ENCODE measurements around the gene PHF8.

PHF8 gene

GRCh38 chrX:54063361-54063760 lies 19.1 kb upstream of the PHF8 start:
- Histone ChIP-seq H3K9me3 (ENCODE audit: insufficient read depth, low read depth, low read length) (no peaks in the 10 kb centered on the region), H3K27ac (ENCODE audit: low read length) (no peak overlapping the region), H3K27me3 (ENCODE audit: insufficient read depth, low read length) (no peaks in the 10 kb centered on the region), H3K36me3 (ENCODE audit: insufficient read depth, low read depth, low read length) (no peaks in the 10 kb centered on the region), H3K4me3 (ENCODE audit: low read length) (no peak overlapping the region), H3K4me1 (ENCODE audit: insufficient read depth, low read length) (no peaks in the 10 kb centered on the region), H3K9ac (ENCODE audit: low read depth, low read length) (no peak overlapping the region)

GRCh38 chrX:54049801-54050200 lies 5.5 kb upstream of the PHF8 start:
- H3K9me3 ChIP-seq (ENCODE audit: insufficient read depth, low read depth, low read length), result no peaks in the 10 kb centered on the region
- no peak overlapping the region for H3K4me3 ChIP-seq (ENCODE audit: low read length)
- no peaks in the 10 kb centered on the region for H3K27me3 ChIP-seq (ENCODE audit: insufficient read depth, low read length)
- peaks cover 6% of the 10 kb centered on the region; the same call in 1 of the 2 replicates for H3K4me1 ChIP-seq (ENCODE audit: insufficient read depth, low read length)
- no peak overlapping the region for H3K9ac ChIP-seq (ENCODE audit: low read depth, low read length)
- no peaks in the 10 kb centered on the region for H3K36me3 ChIP-seq (ENCODE audit: insufficient read depth, low read depth, low read length)
- no peak overlapping the region for H3K27ac ChIP-seq (ENCODE audit: low read length)

- no peak overlapping the region for H3K9ac ChIP-seq (ENCODE audit: low read depth, low read length)
- no peak overlapping the region for H3K4me3 ChIP-seq (ENCODE audit: low read length)
- H3K9me3 ChIP-seq (ENCODE audit: insufficient read depth, low read depth, low read length), result no peaks in the 10 kb centered on the region
- H3K27ac ChIP-seq (ENCODE audit: low read length), result no peak overlapping the region
- peaks cover 6% of the 10 kb centered on the region; the same call in 1 of the 2 replicates for H3K4me1 ChIP-seq (ENCODE audit: insufficient read depth, low read length)
- H3K36me3 ChIP-seq (ENCODE audit: insufficient read depth, low read depth, low read length), result no peaks in the 10 kb centered on the region
- no peaks in the 10 kb centered on the region for H3K27me3 ChIP-seq (ENCODE audit: insufficient read depth, low read length)
Measured at GRCh38 chrX:54048412-54048811, 4.1 kb upstream of the PHF8 start.

- H3K36me3 ChIP-seq (ENCODE audit: insufficient read depth, low read depth, low read length), result peaks cover 9% of the 10 kb centered on the region
- peaks cover 6% of the 10 kb centered on the region; the same call in 1 of the 2 replicates for H3K4me1 ChIP-seq (ENCODE audit: insufficient read depth, low read length)
- peak overlapping the region; percentile 77; the same call in 1 of the 2 replicates for H3K4me3 ChIP-seq (ENCODE audit: low read length)
- no peaks in the 10 kb centered on the region for H3K9me3 ChIP-seq (ENCODE audit: insufficient read depth, low read depth, low read length)
- H3K27me3 ChIP-seq (ENCODE audit: insufficient read depth, low read length), result no peaks in the 10 kb centered on the region
- H3K27ac ChIP-seq (ENCODE audit: low read length), result peak overlapping the region; percentile 70
- peak overlapping the region; percentile 93; the same call in 1 of the 2 replicates for H3K9ac ChIP-seq (ENCODE audit: low read depth, low read length)
Measured at GRCh38 chrX:54045563-54046228, 1.4 kb upstream of the PHF8 start.

GRCh38 chrX:54044877-54045338 lies 635 bp upstream of the PHF8 start:
- Histone ChIP-seq H3K27ac (ENCODE audit: low read length) (peak overlapping the region; percentile 70), H3K9me3 (ENCODE audit: insufficient read depth, low read depth, low read length) (no peaks in the 10 kb centered on the region), H3K4me1 (ENCODE audit: insufficient read depth, low read length) (peaks cover 6% of the 10 kb centered on the region; the same call in 1 of the 2 replicates), H3K4me3 (ENCODE audit: low read length) (peak overlapping the region; percentile 77), H3K9ac (ENCODE audit: low read depth, low read length) (peak overlapping the region; percentile 93), H3K27me3 (ENCODE audit: insufficient read depth, low read length) (no peaks in the 10 kb centered on the region), H3K36me3 (ENCODE audit: insufficient read depth, low read depth, low read length) (peaks cover 17% of the 10 kb centered on the region)

- Histone ChIP-seq H3K27ac (ENCODE audit: low read length) (peak overlapping the region; percentile 83), H3K4me3 (ENCODE audit: low read length) (peak overlapping the region; percentile 91), H3K4me1 (ENCODE audit: insufficient read depth, low read length) (peaks cover 6% of the 10 kb centered on the region; the same call in 1 of the 2 replicates), H3K9ac (ENCODE audit: low read depth, low read length) (peak overlapping the region; percentile 91; the same call in 1 of the 2 replicates), H3K27me3 (ENCODE audit: insufficient read depth, low read length) (no peaks in the 10 kb centered on the region), H3K36me3 (ENCODE audit: insufficient read depth, low read depth, low read length) (peaks cover 27% of the 10 kb centered on the region), H3K9me3 (ENCODE audit: insufficient read depth, low read depth, low read length) (no peaks in the 10 kb centered on the region)
Measured at GRCh38 chrX:54043541-54044125, 640 bp downstream of the PHF8 start.

GRCh38 chrX:54043056-54043455 lies 1.2 kb downstream of the PHF8 start:
- no peak overlapping the region for H3K27ac ChIP-seq (ENCODE audit: low read length)
- H3K4me3 ChIP-seq (ENCODE audit: low read length), result peak overlapping the region; percentile 91
- no peaks in the 10 kb centered on the region for H3K27me3 ChIP-seq (ENCODE audit: insufficient read depth, low read length)
- no peaks in the 10 kb centered on the region for H3K9me3 ChIP-seq (ENCODE audit: insufficient read depth, low read depth, low read length)
- H3K4me1 ChIP-seq (ENCODE audit: insufficient read depth, low read length), result peaks cover 6% of the 10 kb centered on the region; the same call in 1 of the 2 replicates
- peak overlapping the region; percentile 91; the same call in 1 of the 2 replicates for H3K9ac ChIP-seq (ENCODE audit: low read depth, low read length)
- H3K36me3 ChIP-seq (ENCODE audit: insufficient read depth, low read depth, low read length), result peaks cover 33% of the 10 kb centered on the region

- no peaks in the 10 kb centered on the region for H3K9me3 ChIP-seq (ENCODE audit: insufficient read depth, low read depth, low read length)
- peak overlapping the region; percentile 91; the same call in 1 of the 2 replicates for H3K9ac ChIP-seq (ENCODE audit: low read depth, low read length)
- H3K4me1 ChIP-seq (ENCODE audit: insufficient read depth, low read length), result peaks cover 6% of the 10 kb centered on the region; the same call in 1 of the 2 replicates
- H3K27me3 ChIP-seq (ENCODE audit: insufficient read depth, low read length), result no peaks in the 10 kb centered on the region
- H3K4me3 ChIP-seq (ENCODE audit: low read length), result peak overlapping the region; percentile 91
- no peak overlapping the region for H3K27ac ChIP-seq (ENCODE audit: low read length)
- H3K36me3 ChIP-seq (ENCODE audit: insufficient read depth, low read depth, low read length), result peaks cover 37% of the 10 kb centered on the region
Measured at GRCh38 chrX:54042609-54043021, 1.7 kb downstream of the PHF8 start.

GRCh38 chrX:54030329-54030728 lies 13.9 kb downstream of the PHF8 start:
- H3K27me3 ChIP-seq (ENCODE audit: insufficient read depth, low read length), result no peaks in the 10 kb centered on the region
- no peak overlapping the region for H3K4me3 ChIP-seq (ENCODE audit: low read length)
- no peaks in the 10 kb centered on the region for H3K9me3 ChIP-seq (ENCODE audit: insufficient read depth, low read depth, low read length)
- no peak overlapping the region for H3K9ac ChIP-seq (ENCODE audit: low read depth, low read length)
- peaks cover 52% of the 10 kb centered on the region for H3K36me3 ChIP-seq (ENCODE audit: insufficient read depth, low read depth, low read length)
- H3K4me1 ChIP-seq (ENCODE audit: insufficient read depth, low read length), result no peaks in the 10 kb centered on the region
- no peak overlapping the region for H3K27ac ChIP-seq (ENCODE audit: low read length)

- Histone ChIP-seq H3K9ac (ENCODE audit: low read depth, low read length) (no peak overlapping the region), H3K27me3 (ENCODE audit: insufficient read depth, low read length) (no peaks in the 10 kb centered on the region), H3K36me3 (ENCODE audit: insufficient read depth, low read depth, low read length) (peaks cover 48% of the 10 kb centered on the region), H3K27ac (ENCODE audit: low read length) (no peak overlapping the region), H3K9me3 (ENCODE audit: insufficient read depth, low read depth, low read length) (no peaks in the 10 kb centered on the region), H3K4me3 (ENCODE audit: low read length) (no peak overlapping the region), H3K4me1 (ENCODE audit: insufficient read depth, low read length) (no peaks in the 10 kb centered on the region)
Measured at GRCh38 chrX:54029529-54030143, 14.6 kb downstream of the PHF8 start.

- Histone ChIP-seq H3K4me3 (ENCODE audit: low read length) (no peak overlapping the region), H3K9ac (ENCODE audit: low read depth, low read length) (no peak overlapping the region), H3K27me3 (ENCODE audit: insufficient read depth, low read length) (no peaks in the 10 kb centered on the region), H3K27ac (ENCODE audit: low read length) (no peak overlapping the region), H3K4me1 (ENCODE audit: insufficient read depth, low read length) (no peaks in the 10 kb centered on the region), H3K9me3 (ENCODE audit: insufficient read depth, low read depth, low read length) (no peaks in the 10 kb centered on the region), H3K36me3 (ENCODE audit: insufficient read depth, low read depth, low read length) (peaks cover 42% of the 10 kb centered on the region)
Measured at GRCh38 chrX:54024350-54024749, 19.9 kb downstream of the PHF8 start.

Measured in iPS-20b (cell line).